Activated T-cell treated with anti-CD3 and anti-CD28 coated beads, Interleukin-2, amount 50 U/mL, for 1 hour (primary cell): ENCODE data around the gene SUPT6H.
"Not testable (repeated sequence)": the region's sequence is repeated elsewhere in the genome, so short reads cannot be mapped to it uniquely, and the experiment has no call there.

ENCODE experiments used
- DNase-seq: peaks from one replicate; pipeline ENCODE4 v3.0.0-alpha.2; 2020

The SUPT6H gene

DNA sequence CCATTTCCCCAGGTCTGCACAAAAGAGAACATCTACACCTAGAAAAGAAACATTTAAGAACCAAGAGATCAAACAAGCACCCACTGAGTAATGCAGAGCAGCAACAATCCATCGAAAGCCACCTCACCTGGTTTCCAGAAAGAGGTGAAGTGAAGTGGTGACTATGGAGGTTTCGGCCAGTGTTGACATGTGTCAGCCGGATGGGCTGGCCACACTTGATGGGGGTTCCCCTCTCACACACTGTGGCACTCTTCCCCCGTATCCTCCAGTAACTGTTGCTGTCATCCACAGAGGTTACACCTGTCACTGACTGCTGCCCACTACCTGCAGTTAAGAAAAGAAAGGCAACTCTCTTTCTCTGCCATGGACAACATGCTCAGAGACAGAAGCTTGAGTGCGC is 6.8 kb upstream of the SUPT6H start:
- DNase-seq = no peak

DNA sequence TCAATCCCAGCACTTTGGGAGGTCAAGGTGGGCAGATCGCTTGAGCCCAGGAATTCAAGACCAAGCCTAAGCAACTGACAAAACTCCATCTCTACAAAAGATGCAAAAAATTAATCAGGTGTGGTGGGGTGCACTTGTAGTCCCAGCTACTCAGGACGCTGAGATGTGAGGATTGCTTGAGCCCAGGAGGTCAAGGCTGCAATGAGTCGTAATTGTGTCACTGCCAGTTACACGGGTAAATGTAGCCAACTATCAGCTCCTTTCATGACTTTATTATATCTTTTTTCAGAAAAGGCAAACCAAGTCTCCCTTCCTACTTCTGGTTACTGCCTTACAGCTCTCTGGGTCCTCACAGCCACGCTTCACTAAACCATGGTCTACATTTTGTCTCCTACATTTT is 4.2 kb upstream of the SUPT6H start:
- no peak for DNase-seq

DNA sequence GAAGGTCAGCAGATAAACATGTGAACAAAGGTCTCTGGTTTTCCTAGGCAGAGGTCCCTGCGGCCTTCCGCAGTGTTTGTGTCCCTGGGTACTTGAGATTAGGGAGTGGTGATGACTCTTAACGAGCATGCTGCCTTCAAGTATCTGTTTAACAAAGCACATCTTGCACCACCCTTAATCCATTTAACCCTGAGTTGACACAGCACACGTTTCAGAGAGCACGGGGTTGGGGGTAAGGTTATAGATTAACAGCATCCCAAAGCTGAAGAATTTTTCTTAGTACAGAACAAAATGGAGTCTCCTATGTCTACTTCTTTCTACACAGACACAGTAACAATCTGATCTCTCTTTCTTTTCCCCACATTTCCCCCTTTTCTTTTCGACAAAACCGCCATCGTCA is 3.7 kb upstream of the SUPT6H start:
- DNase-seq = not testable (repeated sequence)

DNA sequence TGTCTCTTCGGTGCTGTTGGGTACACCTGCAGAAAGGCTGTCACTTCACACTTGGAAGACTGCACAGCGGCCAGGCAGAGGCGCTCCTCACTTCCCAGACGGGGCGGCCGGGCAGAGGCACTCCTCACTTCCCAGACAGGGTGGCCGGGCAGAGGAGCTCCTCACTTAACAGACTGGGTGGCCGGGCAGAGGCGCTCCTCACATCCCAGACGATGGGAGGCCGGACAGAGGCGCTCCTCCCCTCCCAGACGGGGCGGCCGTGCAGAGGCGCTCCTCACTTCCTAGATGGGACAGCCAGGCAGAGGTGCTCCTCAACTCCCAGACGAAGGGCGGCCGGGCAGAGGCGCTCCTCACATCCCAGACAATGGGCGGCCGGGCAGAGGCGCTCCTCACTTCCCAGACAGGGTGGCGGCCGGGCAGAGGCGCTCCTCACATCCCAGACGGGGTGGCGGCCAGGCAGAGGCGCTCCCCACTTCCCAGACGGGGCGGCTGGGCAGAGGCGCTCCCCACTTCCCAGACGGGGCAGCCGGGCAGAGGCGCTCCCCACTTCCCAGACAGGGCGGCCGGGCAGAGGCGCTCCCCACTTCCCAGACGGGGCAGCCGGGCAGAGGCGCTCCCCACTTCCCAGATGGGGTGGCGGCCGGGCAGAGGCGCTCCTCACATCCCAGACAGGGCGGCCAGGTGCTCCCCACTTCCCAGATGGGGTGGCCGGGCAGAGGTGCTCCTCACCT is 3.1 kb upstream of the SUPT6H start:
- not testable (repeated sequence) for DNase-seq

DNA sequence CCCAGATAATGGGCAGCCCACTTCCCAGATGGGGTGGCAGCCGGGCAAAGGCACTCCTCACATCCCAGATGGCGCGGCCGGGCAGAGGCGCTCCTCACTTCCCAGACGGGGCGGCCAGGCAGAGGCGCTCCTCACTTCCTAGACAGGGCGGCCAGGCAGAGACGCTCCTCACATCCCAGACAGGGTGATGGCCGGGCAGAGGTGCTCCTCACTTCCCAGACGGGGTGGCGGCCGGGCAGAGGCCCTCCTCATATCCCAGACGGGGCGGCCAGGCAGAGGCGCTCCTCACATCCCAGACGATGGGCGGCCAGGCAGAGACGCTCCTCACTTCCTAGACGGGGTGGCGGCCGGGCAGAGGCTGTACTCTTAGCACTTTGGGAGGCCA is 2.5 kb upstream of the SUPT6H start:
- not testable (repeated sequence) for DNase-seq

DNA sequence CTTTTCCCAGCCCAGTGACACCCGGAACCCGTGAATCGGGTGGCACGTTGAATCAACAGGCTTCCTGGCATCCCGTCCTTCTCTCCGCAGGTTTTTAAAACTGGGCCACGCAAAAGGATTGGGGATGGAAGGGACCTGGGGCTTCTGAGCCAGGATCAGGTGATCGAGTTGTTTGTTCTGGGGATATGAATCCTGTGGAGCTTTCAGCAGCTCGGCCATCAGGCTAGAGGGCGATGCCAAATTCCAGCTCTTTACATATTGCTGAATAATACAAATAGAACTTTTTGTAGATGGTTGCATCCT is 473 bp downstream of the SUPT6H start:
- DNase-seq = no peak

DNA sequence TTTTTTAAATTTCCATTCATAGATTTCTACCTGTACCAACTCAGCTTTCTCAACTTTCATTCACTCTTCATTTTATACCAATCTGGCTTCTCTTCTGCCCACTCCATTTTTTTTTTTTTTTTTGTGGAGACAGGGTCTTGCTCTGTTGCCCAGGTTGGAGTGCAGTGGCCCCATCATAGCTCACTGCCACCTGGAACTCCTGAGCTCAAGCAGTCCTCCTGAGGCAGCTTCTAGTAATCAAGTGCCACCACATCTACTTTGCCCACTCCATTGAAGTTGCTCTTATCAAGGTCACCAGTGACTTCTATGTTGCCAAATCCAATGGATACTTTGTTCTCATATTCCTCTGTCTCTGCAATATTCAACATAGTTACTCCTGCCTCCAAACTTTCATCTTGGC is 1.7 kb downstream of the SUPT6H start:
- no peak for DNase-seq

DNA sequence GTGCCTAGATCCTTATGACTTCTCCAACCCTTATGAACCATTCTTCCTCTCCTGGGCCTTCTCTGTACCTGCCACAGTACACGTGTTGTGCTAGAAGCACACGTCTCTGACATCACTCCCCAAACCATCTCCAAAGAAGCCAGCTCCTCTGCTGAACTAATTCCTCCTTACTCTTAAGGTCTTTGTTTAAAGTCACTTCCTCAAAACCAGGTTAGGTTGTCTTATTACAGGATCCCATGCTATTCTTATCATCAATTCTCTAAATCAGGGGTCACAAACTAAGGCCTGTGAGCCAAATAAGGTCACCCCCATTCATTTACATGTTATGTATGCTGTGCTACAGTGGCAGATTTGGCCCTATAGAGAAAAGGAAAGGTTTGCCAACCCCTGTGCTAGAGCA is 4.0 kb downstream of the SUPT6H start:
- DNase-seq = no peak

DNA sequence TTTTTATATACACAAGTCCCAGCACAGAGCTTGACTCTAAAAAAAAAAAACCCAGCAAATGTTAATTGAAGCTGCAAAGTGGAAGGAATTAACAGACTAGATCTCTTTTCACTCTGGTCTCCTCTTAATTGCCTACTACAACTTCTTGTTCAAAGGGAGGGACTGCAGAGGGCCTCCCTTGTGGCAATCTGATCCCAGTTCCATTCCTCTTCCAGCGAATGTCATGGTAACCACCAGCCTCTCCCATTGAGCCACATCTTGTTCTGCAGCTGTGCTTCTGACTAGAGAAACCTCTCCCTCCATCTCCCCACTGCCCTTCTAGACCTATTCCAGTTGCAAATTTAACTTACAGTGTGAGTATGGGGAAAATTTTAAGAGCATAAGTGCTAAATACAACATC is 5.9 kb downstream of the SUPT6H start:
- no peak for DNase-seq

DNA sequence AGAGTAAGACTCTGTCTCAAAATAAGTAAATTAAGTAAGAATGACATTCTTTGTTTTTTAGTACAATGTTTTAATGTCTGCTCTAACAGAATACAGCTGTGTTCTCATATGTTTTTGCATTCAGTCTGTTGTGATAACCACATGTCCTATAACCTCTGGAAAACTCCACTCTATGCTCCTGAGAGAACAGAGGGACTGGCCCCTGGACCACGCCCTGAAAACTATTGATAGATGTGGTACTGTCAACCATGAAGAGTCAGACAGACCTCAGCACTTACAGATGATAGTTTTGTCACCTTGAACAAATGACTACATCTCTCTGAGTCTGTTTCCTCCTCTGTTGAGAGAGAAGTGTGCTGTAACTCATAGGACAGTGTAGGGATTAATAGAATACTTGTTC is 7.9 kb downstream of the SUPT6H start:
- DNase-seq = no peak

DNA sequence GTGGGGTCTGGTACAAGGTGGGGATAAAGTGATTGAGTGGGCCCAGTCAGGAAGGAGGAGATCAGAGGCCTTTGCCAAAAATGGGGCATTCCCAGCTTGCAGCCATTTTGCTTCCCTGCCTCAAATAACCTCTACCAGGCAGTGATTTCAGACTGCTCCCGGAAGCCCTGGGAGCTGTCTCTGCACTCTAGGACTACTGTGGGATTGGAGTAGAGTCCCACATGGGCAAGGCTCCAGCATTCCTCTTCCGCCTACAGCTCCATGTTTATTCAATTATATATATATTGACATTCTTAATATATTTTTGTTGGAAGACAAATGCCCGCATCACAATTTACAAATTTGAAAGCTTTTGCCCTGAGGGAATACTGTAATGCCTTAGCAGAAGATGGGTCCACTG is 13.5 kb downstream of the SUPT6H start:
- peak; percentile 12 for DNase-seq

DNA sequence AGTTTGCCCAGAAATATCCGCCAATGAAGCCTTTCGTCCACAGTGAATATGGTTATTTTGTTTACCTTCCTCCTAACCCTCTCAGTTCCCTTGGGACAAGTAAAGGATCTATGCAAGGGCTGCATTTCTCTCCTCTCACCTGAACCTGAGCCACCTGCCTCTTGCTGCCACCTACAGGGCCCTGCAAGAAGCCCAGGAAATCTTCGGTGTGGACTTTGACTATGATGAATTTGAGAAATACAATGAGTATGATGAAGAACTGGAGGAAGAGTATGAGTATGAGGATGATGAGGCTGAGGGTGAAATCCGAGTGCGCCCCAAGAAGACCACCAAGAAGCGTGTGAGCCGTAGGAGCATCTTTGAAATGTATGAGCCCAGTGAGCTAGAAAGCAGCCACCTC is 14.0 kb downstream of the SUPT6H start:
- DNase-seq = peak; percentile 16

DNA sequence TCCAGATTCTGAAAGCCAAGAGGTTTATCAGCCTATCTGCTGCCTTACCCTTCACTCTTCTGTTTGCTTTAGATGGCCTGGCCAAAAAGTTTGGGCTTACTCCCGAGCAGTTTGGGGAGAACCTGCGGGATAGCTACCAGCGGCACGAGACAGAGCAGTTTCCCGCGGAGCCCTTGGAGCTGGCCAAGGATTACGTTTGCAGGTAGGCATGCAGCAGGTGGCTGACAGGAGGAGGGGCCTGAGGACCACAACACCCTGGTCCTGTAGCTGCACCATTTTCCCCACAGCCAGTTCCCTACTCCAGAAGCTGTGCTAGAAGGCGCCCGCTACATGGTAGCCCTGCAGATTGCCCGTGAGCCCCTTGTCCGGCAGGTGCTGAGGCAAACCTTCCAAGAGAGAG is 20.6 kb downstream of the SUPT6H start:
- DNase-seq = peak; percentile 12

DNA sequence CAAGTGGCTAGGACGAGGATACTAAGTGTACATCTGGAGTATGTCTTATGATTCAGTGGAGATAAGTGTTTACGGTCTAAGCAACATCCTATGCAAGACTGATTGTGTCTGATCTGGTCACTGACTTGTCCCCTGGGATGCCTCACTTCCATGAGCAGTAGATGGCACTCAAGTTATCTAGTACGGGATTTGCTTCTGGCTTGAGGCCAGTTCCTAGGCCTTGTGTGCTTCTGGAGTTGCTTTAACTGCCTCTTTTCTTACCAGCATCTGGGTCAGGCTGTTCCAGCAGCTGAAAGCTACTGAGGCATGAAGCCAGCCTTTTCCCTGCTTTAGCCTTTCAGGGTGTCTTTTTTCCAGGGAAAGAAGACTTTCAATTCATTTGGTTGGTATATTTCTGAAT is 23.0 kb downstream of the SUPT6H start:
- DNase-seq = no peak

DNA sequence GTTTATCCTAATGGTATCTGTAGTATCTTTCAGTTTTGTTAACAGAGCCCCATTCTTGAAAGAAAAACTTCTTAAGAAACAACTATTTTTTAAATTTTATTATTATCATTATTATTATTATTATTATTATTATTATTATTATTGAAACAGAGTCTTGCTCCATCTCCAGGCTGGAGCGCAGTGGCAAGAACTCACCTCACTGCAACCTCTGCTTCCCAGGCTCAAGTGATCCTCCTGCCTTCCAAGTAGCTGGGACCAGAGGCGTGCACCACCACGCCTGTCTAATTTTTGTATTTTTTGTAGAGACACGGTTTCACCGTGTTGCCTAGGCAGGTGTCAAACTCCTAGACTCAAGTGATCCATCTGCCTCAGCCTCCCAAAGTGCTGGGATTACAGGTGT is 23.4 kb downstream of the SUPT6H start:
- peak; percentile 13 for DNase-seq

DNA sequence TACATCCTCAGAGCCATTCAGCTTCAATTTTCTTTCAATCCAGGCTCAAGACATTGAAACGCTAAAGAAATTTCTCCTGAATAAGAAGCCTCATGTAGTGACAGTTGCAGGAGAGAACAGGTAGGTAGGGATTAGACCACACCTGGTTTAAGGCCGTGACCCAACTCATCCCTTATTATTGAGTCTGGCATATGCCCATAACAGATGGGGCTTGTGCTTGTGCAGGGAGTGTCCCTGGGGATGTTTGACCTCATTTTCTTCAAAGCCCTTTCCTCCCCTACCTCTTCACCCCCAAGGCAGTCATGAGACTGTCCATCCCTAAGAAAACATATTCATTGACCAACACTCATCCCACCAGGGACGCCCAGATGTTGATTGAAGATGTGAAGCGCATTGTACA is 24.3 kb downstream of the SUPT6H start:
- no peak for DNase-seq

DNA sequence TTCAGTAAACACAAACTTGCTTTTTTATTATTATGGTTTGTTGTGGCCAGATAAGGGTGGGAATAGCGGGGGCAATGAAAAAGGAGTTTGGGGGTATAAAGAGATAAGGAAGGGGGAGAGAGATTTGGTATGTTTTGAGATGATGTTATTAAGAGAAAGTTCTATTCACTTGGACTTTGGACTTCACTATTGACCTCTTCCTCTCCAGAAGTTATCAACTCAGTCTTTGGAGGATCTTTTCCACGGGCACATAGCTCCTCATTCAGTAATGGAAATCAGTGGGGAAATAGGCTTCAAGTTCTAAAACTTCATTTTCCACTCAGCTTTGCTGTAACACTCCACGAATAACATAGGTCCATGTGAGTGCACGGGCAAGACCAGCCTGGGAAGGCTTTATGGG is 26.5 kb downstream of the SUPT6H start:
- no peak for DNase-seq

DNA sequence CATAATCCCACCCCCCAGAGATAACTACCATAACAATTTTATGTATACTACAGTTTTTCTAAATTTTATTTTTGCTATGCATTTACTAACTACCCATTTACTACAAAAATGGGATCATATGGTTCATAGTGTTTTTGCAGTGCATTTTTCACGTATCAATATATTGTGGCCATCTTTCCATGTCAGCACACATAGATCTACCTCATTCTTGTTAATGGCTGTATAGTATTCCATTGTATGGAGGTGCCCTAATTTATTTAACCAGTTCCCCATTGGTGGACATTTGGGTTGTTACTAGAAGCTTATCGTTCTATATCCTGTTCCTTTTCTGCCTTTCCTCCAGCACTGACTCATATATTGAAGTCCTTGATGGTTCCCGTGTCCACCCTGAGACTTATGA is 27.0 kb downstream of the SUPT6H start:
- DNase-seq = no peak

DNA sequence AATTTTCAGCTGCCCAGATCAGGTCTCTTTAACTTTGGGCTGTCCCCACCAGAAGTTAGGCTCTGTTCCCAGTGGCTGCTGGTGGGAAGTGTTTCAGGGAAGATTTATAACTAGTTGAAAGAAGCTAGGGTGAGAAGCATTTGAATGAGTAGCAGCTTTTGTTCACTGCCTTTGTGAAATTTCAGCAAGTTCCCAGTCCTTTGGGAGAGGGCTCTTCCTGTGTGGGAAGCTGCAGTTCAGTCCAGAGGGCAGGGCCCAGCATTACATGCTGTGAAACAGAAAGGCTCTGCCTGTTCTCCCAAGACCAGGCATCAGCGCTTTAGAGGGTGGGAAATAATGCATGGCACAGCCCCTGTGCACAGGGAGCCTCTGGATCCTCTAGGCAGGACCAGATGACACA is 31.9 kb downstream of the SUPT6H start:
- DNase-seq = no peak

DNA sequence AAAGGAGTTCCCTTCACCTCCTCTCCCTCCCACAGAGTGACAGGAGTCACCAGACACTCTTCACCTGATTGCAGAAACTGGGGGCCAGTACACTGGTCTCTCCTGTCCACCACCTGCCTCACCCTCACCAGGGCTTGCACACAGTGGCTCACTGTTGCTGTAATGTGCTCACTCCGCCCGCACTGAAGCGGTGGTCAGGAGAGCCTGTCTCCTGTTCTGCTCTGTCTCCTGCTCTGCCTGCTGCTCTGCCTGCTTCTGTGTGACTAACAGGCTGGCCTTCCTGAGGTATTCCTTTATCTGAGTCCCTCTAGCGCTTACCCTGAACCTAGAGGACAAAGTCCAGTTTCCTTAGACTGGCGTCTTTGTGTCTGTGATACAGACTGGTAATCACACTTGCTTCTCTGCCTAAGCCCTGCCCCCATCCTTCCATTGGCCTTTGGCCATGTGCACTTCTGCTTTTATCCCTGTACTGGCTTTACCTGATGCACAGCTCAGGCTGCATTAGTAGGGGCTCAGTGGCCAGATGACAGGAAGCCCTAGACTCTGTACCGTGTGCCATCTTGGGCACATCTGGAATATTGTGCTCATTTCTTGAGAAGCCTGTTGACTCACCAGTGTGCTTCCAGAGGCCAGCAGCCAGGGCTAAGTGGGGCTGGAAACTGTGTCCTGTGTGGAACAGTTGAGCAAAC is 36.4 kb downstream of the SUPT6H start:
- DNase-seq = no peak

DNA sequence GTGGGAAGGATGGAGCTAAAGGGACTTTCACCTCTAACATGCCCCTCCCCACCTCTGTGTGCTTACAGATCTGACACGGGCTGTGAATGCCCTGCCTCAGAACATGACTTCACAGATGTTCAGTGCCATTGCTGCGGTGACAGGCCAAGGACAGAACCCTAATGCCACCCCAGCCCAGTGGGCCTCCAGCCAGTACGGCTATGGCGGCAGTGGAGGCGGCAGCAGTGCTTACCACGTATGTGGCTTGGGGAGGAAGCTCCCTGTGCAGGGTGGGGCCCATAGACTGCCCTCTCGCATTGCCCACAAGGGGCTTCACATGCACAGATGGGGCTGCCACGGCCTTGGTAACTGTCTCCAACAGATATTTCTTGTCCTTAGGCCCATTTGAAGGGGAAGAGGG is 38.3 kb downstream of the SUPT6H start:
- DNase-seq = no peak

DNA sequence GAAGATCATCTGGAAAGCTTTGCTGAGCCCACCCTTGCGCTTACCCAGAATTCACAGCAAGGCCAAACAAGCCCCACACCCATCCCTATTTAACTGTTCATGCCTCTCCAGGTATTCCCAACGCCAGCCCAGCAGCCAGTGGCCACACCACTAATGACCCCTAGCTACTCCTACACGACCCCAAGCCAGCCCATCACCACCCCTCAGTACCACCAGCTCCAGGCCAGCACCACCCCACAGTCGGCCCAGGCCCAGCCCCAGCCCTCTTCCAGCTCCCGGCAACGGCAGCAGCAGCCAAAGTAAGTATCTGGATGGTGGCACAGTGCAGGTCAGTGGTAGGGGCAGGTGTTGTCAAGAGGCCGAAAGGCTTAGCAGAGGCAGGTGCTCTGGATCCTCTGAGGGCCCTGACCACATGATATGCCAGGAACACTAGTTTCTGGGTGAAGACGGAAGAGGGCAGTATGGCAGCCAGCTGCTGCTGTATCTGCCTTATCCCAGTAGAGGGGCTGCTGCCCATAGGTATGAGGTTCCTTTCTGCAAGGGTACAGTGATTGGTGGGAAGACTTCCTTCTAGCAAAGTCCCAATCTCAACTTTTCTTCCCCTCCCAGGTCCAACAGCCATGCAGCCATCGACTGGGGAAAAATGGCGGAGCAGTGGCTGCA is 39.0 kb downstream of the SUPT6H start:
- DNase-seq = no peak

DNA sequence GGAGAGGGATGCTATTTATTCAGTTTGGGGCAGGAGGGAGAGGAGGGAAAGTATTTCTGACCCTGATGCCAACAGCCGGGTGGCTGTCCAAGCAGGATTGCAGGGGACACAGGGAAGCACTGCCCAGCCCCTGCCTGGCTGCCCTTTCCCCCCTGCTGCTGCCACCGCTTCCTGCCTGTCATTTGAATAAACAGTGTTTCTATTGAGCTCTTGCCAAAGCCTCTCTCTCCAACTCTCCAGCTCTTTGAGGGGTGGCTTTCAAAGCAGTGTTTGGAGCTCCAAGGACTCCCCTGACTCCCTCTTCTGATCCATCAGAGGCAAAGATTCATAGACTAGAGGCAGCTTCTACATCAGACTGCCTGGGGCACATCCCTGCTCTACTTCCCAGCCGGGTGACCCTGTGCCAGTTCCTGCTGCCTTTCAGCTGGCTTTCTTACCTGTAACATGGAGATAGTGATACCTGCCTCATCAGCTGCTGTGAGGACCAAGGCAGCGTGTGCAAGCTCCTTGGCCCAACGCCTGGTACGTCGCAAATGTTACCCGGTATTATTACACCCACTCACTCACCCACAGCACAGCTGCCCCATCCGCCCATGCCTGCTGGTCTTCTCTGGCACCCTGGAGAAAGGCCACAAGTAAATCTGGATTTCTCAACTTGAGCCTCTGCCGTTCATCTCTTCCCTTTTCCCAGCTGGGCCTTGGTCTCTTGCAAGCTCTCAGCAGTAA is 40.2 kb downstream of the SUPT6H start:
- no peak for DNase-seq

DNA sequence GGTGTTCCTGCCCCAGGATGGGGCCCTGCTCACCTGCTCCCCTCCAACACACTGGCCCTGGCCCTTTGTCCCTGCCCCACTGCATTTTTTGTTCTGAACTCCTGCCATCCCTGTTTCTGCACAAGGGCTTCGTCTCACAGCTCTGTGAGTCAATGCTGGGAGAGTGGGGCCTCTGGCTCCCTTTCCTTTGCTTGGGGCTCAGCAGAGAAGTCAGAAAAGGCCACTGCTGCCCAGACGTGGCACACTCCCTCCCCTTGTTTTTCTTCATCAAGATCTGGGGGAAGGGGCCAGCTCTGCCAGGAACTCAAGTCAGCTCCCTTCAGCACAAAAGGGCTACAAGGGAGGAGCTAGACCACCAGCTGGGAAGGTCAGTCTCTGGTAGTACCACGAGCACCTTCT is 40.7 kb downstream of the SUPT6H start:
- DNase-seq = no peak
